GM12878 (cell line): Measurements from ENCODE around the gene PPP1R27. TPM values are rescaled to one million over a fixed set of nuclear protein-coding genes. Genes with fewer than 3 reads are reported as not detected.

Experiments used
- ATAC-seq: fragments of 200-7000 bp; cut with Tn5 transposase; 3 replicates; pipeline ENCODE4 v1.9.1; 2020; ENCODE audit warnings: mild to moderate bottlenecking, moderate library complexity
- BruUV-seq: library from RNA; stranded (reverse); fragments of 400-500 nt; replicated peaks from 2 replicates; lab custom pipeline; 2021; lab: Mats Ljungman, UMichigan
- CTCF ChIA-PET: fragments of 300-600 bp; sonication (Branson Sonifier 250); formaldehyde crosslinking; extraction: SDS; loops from one replicate; lab custom pipeline; 2021; ENCODE audit warnings: inconsistent platforms; lab: Yijun Ruan, JAX
- POLR2A ChIA-PET: fragments of 350-600 bp; formaldehyde crosslinking; extraction: SDS; loops from one replicate; lab custom pipeline; 2021; ENCODE audit warnings: inconsistent platforms; lab: Charles Lee
- RAD21 ChIA-PET: fragments of 300-600 bp; sonication (Branson Sonifier 250); formaldehyde crosslinking; loops from one replicate; lab custom pipeline; 2023; ENCODE audit warnings: antibody characterized with exemption; ENCODE audit not compliant: unreplicated experiment; lab: Charles Lee
- SMC1A ChIA-PET: fragments of 300-600 bp; sonication (Branson Sonifier 250); formaldehyde crosslinking; loops from one replicate; lab custom pipeline; 2023; ENCODE audit not compliant: unreplicated experiment, uncharacterized antibody; lab: Charles Lee
- DNase-seq: peaks from one replicate; pipeline ENCODE4 v3.0.0-alpha.2; 2011; ENCODE audit warnings: low read depth, low spot score
- FAIRE-seq: peaks from 3 replicates; lab custom pipeline; 2011; peaks lifted over from hg19 to GRCh38; lab: Jason Lieb, UNC
- H2AFZ ChIP-seq: 2 replicates; pipeline ENCODE4 v1.6.0; 2011; ENCODE audit warnings: low read depth, low read length, control low read depth; ENCODE audit not compliant: control insufficient read depth
- H3K27ac ChIP-seq: 2 replicates; pipeline ENCODE4 v1.5.1; 2011; ENCODE audit warnings: control low read depth; ENCODE audit not compliant: control insufficient read depth, insufficient read depth
- H3K27me3 ChIP-seq, 2 experiments: replicated peaks in 1 of 2; 2 replicates each; pipeline versions ENCODE4 v1.6.0 to v1.6.1; 2011; ENCODE audit warnings: low read length in 1 of 2; ENCODE audit not compliant: control insufficient read depth in 2 of 2, insufficient read depth in 2 of 2
- H3K36me3 ChIP-seq, 2 experiments: 2 replicates each; pipeline ENCODE4 v1.5.1; 2011; ENCODE audit warnings: low read length in 1 of 2; ENCODE audit not compliant: control insufficient read depth in 2 of 2, insufficient read depth in 2 of 2
- H3K4me1 ChIP-seq: 2 replicates; pipeline ENCODE4 v1.6.1; 2011; ENCODE audit warnings: mild to moderate bottlenecking, low read length, moderate library complexity, mixed read lengths; ENCODE audit not compliant: control insufficient read depth, insufficient read depth
- H3K4me2 ChIP-seq: 2 replicates; pipeline ENCODE4 v1.6.0; 2011; ENCODE audit warnings: control low read depth; ENCODE audit not compliant: control insufficient read depth, insufficient read depth
- H3K4me3 ChIP-seq: fragments of 200-600 bp; sonication (generic); 2 replicates; pipeline ENCODE4 v1.5.1; 2016
- H3K79me2 ChIP-seq: 2 replicates; pipeline ENCODE4 v1.6.0; 2011; ENCODE audit warnings: low read length; ENCODE audit not compliant: control insufficient read depth, insufficient read depth
- H3K9ac ChIP-seq: 2 replicates; pipeline ENCODE4 v1.8.0; 2011; ENCODE audit warnings: low read length, control low read depth, mixed read lengths; ENCODE audit not compliant: control insufficient read depth, insufficient read depth
- H3K9me3 ChIP-seq: replicated peaks from 3 replicates; pipeline ENCODE4 v1.5.1; 2011; ENCODE audit warnings: mild to moderate bottlenecking, low read length; ENCODE audit not compliant: control insufficient read depth, insufficient read depth
- H4K20me1 ChIP-seq: 2 replicates; pipeline ENCODE4 v1.6.0; 2011; ENCODE audit not compliant: control insufficient read depth, insufficient read depth
- E4F1 ChIP-seq: fragments of 450-650 bp; IDR thresholded peaks from 2 replicates; pipeline ENCODE4 v1.6.1; 2018; ENCODE audit warnings: borderline replicate concordance, mild to moderate bottlenecking; ENCODE audit not compliant: partially characterized antibody
- ESRRA ChIP-seq: IDR thresholded peaks from 2 replicates; pipeline ENCODE4 v1.6.1; 2012; ENCODE audit warnings: mild to moderate bottlenecking, low read length, improper control_type of control experiment
- FOXK2 ChIP-seq: fragments of 450-650 bp; IDR thresholded peaks from 2 replicates; pipeline ENCODE4 v1.6.1; 2017; ENCODE audit warnings: mild to moderate bottlenecking, moderate library complexity
- HDAC6 ChIP-seq: fragments of 200-600 bp; sonication (generic); IDR thresholded peaks from one replicate; pipeline ENCODE4 v1.8.0; 2017; ENCODE audit warnings: antibody characterized with exemption; ENCODE audit not compliant: unreplicated experiment
- JUNB ChIP-seq: IDR thresholded peaks from 2 replicates; pipeline ENCODE4 v1.6.1; 2016; ENCODE audit warnings: antibody characterized with exemption, mild to moderate bottlenecking
- POLR2AphosphoS2 ChIP-seq: IDR thresholded peaks from 2 replicates; pipeline ENCODE4 v1.6.1; 2011; ENCODE audit warnings: low read depth, mild to moderate bottlenecking, low read length, improper control_type of control experiment, moderate library complexity
- RAD21 ChIP-seq: IDR thresholded peaks from 2 replicates; pipeline ENCODE4 v1.6.1; 2011; ENCODE audit warnings: mild to moderate bottlenecking, low read depth, low read length, moderate library complexity; ENCODE audit not compliant: insufficient read depth
- RAD51 ChIP-seq: fragments of 450-650 bp; IDR thresholded peaks from 2 replicates; pipeline ENCODE4 v1.6.1; 2016; ENCODE audit warnings: moderate library complexity, mild to moderate bottlenecking, inconsistent platforms
- RFX5 ChIP-seq: IDR thresholded peaks from 2 replicates; pipeline ENCODE4 v1.6.1; 2011; ENCODE audit warnings: low read depth, low read length, improper control_type of control experiment
- SREBF1 ChIP-seq: IDR thresholded peaks from 2 replicates; pipeline ENCODE4 v1.6.1; 2012; ENCODE audit warnings: mild to moderate bottlenecking, low read length
- ZBTB4 ChIP-seq: fragments of 450-650 bp; formaldehyde crosslinking; IDR thresholded peaks from 2 replicates; pipeline ENCODE4 v1.4.0; 2022; ENCODE audit warnings: mild to moderate bottlenecking, moderate library complexity
- WGBS: methylation state at CpG from one replicate; pipeline ENCODE4 v1.1.6; 2016; ENCODE audit warnings: low lambda C conversion rate; ENCODE audit not compliant: insufficient replicate concordance, insufficient coverage; ENCODE audit errors: missing lambda C conversion rate; 5-methylcytosine and 5-hydroxymethylcytosine counted together
- in situ Hi-C: fragments of 300-500 bp; cut with MboI; formaldehyde crosslinking; loops from 9 replicates; pipeline ENCODE4 v1.14.3; 2018; ENCODE audit warnings: mixed read lengths
- intact Hi-C: fragments of 100-400 bp; cut with micrococcal nuclease; formaldehyde crosslinking; loops from one replicate; pipeline ENCODE4 v1.14.2; 2022; ENCODE audit not compliant: unreplicated experiment
- polyA plus RNA-seq, 11 experiments: library from polyadenylated mRNA; depleted of rRNA in 4 of 11; unstranded in 6 of 11; stranded (reverse) in 5 of 11; fragments of >200 nt; fragmentation: Nextera tagmentation in 4 of 11; fragmentation: Illumina TruSeq in 1 of 11; extraction: Ambion mirVana in 4 of 11; extraction: Trizol in 1 of 11; gene quantifications; 1 replicate in 1 of 11; 2 replicates in 10 of 11; pipeline versions ENCODE4 v1.2.1 to v1.2.3, GENCODE V29; 2011 to 2016; ENCODE audit warnings: inconsistent platforms in 2 of 11, missing spikeins in 2 of 11, low read depth in 1 of 11
- total RNA-seq, 4 experiments: library from RNA; depleted of rRNA in 3 of 4; stranded (reverse); fragments of >200 nt in 3 of 4; fragmentation: Illumina TruSeq in 1 of 4; extraction: Trizol in 1 of 4; gene quantifications; 2 replicates each; pipeline versions ENCODE4 v1.2.1 to v1.2.3, GENCODE V29; 2013 to 2021

Gene PPP1R27
- total and polyA plus RNA-seq, 10 of the 15 experiments (the other 5 are each of a cell fraction or from before 2014, with no cell fraction given) = 0.17 to 1.6 (median 0.49) TPM; not detected in 3

GRCh38 chr17:81839301-81839700 is 4.5 kb upstream of the PPP1R27 start:
- Histone ChIP-seq H3K79me2 (peaks cover 2% of the 10 kb centered on the region), H3K4me3 (no peak overlapping the region), H2AFZ (no peak overlapping the region), H3K9ac (no peak overlapping the region), H3K27me3 (no peaks in the 10 kb centered on the region), H3K4me2 (no peak overlapping the region), H3K27ac (no peak overlapping the region), H3K4me1 (peaks cover 2% of the 10 kb centered on the region), H4K20me1 (no peaks in the 10 kb centered on the region), H3K36me3 (peaks cover 5 to 9% of the 10 kb centered on the region in 2 experiments; a peak in 3 of 4 replicates), H3K9me3 (no peaks in the 10 kb centered on the region)
- in situ Hi-C loops (no loop called here), intact Hi-C loops (no loop called here)
- CTCF ChIA-PET = no interaction called here
- RAD21 ChIA-PET = no interaction called here
- DNase-seq = no peak
- FAIRE-seq = no peak
- no peak for ATAC-seq
- WGBS = 28% methylated on average over 15 of the region's 15 CpGs
- no TSS peak for BruUV-seq
- POLR2A ChIA-PET = no interaction called here
- SMC1A ChIA-PET = interaction anchor here (0.6 kb wide), 1 partner anchor 44 kb away, joined by 3 read pairs; no protein-coding TSS in a partner anchor
- TF ChIP-seq SREBF1 (no peak), POLR2AphosphoS2 (no peak), RAD21 (no peak), RAD51 (no peak), HDAC6 (no peak), JUNB (no peak), E4F1 (no peak), ZBTB4 (CRISPR knock-in tag) (no peak), ESRRA (no peak), FOXK2 (no peak), RFX5 (no peak)
